Measurements from ENCODE around the gene HOXA4.

GRCh38 chr7:27166531-27167505 lies 36.3 kb upstream of the HOXA4 start:
- TF ChIP-seq EZH2 (IDR thresholded peaks at IDR 0.05) (peak; percentile 88), EZH2phosphoT487 (IDR thresholded peaks at IDR 0.05) (peak; percentile 87)
- TF ChIP-seq, protein P1, sequence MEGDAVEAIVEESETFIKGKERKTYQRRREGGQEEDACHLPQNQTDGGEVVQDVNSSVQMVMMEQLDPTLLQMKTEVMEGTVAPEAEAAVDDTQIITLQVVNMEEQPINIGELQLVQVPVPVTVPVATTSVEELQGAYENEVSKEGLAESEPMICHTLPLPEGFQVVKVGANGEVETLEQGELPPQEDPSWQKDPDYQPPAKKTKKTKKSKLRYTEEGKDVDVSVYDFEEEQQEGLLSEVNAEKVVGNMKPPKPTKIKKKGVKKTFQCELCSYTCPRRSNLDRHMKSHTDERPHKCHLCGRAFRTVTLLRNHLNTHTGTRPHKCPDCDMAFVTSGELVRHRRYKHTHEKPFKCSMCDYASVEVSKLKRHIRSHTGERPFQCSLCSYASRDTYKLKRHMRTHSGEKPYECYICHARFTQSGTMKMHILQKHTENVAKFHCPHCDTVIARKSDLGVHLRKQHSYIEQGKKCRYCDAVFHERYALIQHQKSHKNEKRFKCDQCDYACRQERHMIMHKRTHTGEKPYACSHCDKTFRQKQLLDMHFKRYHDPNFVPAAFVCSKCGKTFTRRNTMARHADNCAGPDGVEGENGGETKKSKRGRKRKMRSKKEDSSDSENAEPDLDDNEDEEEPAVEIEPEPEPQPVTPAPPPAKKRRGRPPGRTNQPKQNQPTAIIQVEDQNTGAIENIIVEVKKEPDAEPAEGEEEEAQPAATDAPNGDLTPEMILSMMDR (IDR thresholded peaks at IDR 0.05) = no peak

All from neural progenitor cell (in vitro differentiated cells).